ENCODE results near the gene GALNT2.

GRCh38 chr1:230185076-230186001, 118.3 kb downstream of the GALNT2 start:
- TF ChIP-seq ZNF274 (IDR thresholded peaks at IDR 0.05; ENCODE audit: low read depth, low read length) (no peak), SUZ12 (IDR thresholded peaks at IDR 0.05; ENCODE audit: extremely low read depth, insufficient read depth, insufficient read length) (no peak), YY1 (IDR thresholded peaks at IDR 0.05; ENCODE audit: insufficient read depth, insufficient read length) (no peak)
